Esophagus squamous epithelium (tissue), 5 donors: ENCODE measurements around the gene SMIM44. TPM values are rescaled to one million over a fixed set of nuclear protein-coding genes. Genes with fewer than 3 reads are reported as not detected.
"Not testable (repeated sequence)": the region's sequence is repeated elsewhere in the genome, so short reads cannot be mapped to it uniquely, and the experiment has no call there.

Experiments
- DNase-seq: peaks from one replicate; lab custom pipeline; 2025; lab: John Stamatoyannopoulos, UW
- H3K27ac ChIP-seq, 4 donors: fragments of 200-600 bp; sonication (generic); one replicate each; pipeline ENCODE4 v1.5.1; 2016 to 2019; ENCODE audit warnings: mild to moderate bottlenecking in 1 of 4
- H3K27me3 ChIP-seq, 4 donors: fragments of 200-600 bp; sonication (generic); 1 replicate in 3 of 4; 2 replicates in 1 of 4; pipeline versions ENCODE4 v1.5.1 to v1.6.0; 2017 to 2021; ENCODE audit warnings: antibody characterized with exemption in 1 of 4
- H3K36me3 ChIP-seq, 3 donors: fragments of 200-600 bp; sonication (generic); one replicate each; pipeline ENCODE4 v1.5.1; 2016 to 2019
- H3K4me1 ChIP-seq, 3 donors: fragments of 200-600 bp; sonication (generic); one replicate each; pipeline ENCODE4 v1.5.1; 2017 to 2019
- H3K4me3 ChIP-seq, 4 donors: fragments of 200-600 bp; sonication (generic); 1 replicate in 3 of 4; 2 replicates in 1 of 4; pipeline ENCODE4 v1.5.1; 2016 to 2019; ENCODE audit warnings: mild to moderate bottlenecking in 2 of 4, moderate library complexity in 1 of 4
- H3K9me3 ChIP-seq, 3 donors: fragments of 200-600 bp; sonication (generic); one replicate each; pipeline ENCODE4 v1.5.1; 2016 to 2019
- CTCF ChIP-seq, 6 experiments: fragments of 450-650 bp in 4 of 6; fragments of 200-600 bp in 2 of 6; sonication (generic) in 2 of 6; IDR thresholded peaks; one replicate each; pipeline ENCODE4 v1.5.1; 2016 to 2019; ENCODE audit warnings: antibody characterized with exemption in 6 of 6, mild to moderate bottlenecking in 4 of 6, moderate library complexity in 4 of 6
- POLR2A ChIP-seq, 4 donors: fragments of 450-650 bp; IDR thresholded peaks; one replicate each; pipeline ENCODE4 v1.6.1; 2017; ENCODE audit warnings: antibody characterized with exemption in 4 of 4, mild to moderate bottlenecking in 4 of 4, moderate library complexity in 3 of 4
- WGBS, 2 donors: methylation state at CpG; one replicate each; pipeline ENCODE4 v1.1.5; 2018; 5-methylcytosine and 5-hydroxymethylcytosine counted together
- intact Hi-C: fragments of 100-400 bp; cut with DNase I; formaldehyde crosslinking; loops from one replicate; pipeline ENCODE4 v1.15.0; 2022
- total RNA-seq, 4 donors: library from RNA; depleted of rRNA; stranded (reverse); fragments of >200 nt; gene quantifications; one replicate each; pipeline ENCODE4 v1.1.0, GENCODE V29; 2016
- donor health status: DM: yes; HTN: yes; CAD: no.

Gene SMIM44
- not detected for total RNA-seq

- peaks cover 0 to 77% (median 4%) of the 10 kb centered on the region in 4 donors for H3K27me3 ChIP-seq
- intact Hi-C loops = no loop called here
- no peak within 1 kb of the TSS for H3K4me3 ChIP-seq
- no peak within 1 kb of the TSS for H3K27ac ChIP-seq
- no peak for DNase-seq
- no peaks in the 10 kb centered on the region for H3K9me3 ChIP-seq
- TF ChIP-seq CTCF (IDR thresholded peaks at IDR 0.05) (no peak), POLR2A (IDR thresholded peaks at IDR 0.05) (no peak)
- no peaks in the 10 kb centered on the region for H3K36me3 ChIP-seq
- 45 to 63% methylated on average over 8 to 15 of the region's 33 CpGs for WGBS, 2 donors
- peaks cover 0 to 13% (median 7%) of the 10 kb centered on the region in 3 donors for H3K4me1 ChIP-seq
Measured at GRCh38 chr19:3483226-3483628, at the start of gene SMIM44. Gene SMIM44 (minus strand): TSS chr19:3483441. CDS start chr19:3483403, 38 bp downstream.

- Histone ChIP-seq H3K27ac (no peak overlapping the region), H3K27me3 (no peaks in the 10 kb centered on the region), H3K9me3 (no peaks in the 10 kb centered on the region), H3K36me3 (peaks cover 35 to 85% (median 47%) of the 10 kb centered on the region in 3 donors), H3K4me1 (peaks cover 0 to 21% (median 0%) of the 10 kb centered on the region in 3 donors), H3K4me3 (no peak overlapping the region)
- 70% methylated on average over 8 of the region's 17 CpGs; no CpG with 5 or more reads in 1 of the 2 donors for WGBS, 2 donors
- intact Hi-C loops = no loop called here
- TF ChIP-seq CTCF (IDR thresholded peaks at IDR 0.05) = no peak
- no peak for TF ChIP-seq POLR2A (IDR thresholded peaks at IDR 0.05)
- no peak for DNase-seq
Measured at GRCh38 chr19:3533033-3533432, 49.8 kb upstream of the SMIM44 start.

GRCh38 chr19:3532154-3532786 lies 49.0 kb upstream of the SMIM44 start:
- no CpG with 5 or more reads among the region's 33 CpGs for WGBS, 2 donors
- H3K4me3 ChIP-seq = no peak overlapping the region
- intact Hi-C loops = no loop called here
- H3K27me3 ChIP-seq = no peaks in the 10 kb centered on the region
- no peak overlapping the region for H3K27ac ChIP-seq
- H3K9me3 ChIP-seq = no peaks in the 10 kb centered on the region
- DNase-seq = no peak
- H3K36me3 ChIP-seq = peaks cover 43 to 85% (median 53%) of the 10 kb centered on the region in 3 donors
- peaks cover 0 to 17% (median 0%) of the 10 kb centered on the region in 3 donors for H3K4me1 ChIP-seq
- TF ChIP-seq CTCF (IDR thresholded peaks at IDR 0.05) = no peak
- no peak for TF ChIP-seq POLR2A (IDR thresholded peaks at IDR 0.05)

GRCh38 chr19:3531716-3532115 lies 48.5 kb upstream of the SMIM44 start:
- H3K4me3 ChIP-seq = no peak overlapping the region
- H3K27me3 ChIP-seq = no peaks in the 10 kb centered on the region
- 83% methylated on average over 6 of the region's 29 CpGs; no CpG with 5 or more reads in 1 of the 2 donors for WGBS, 2 donors
- intact Hi-C loops = no loop called here
- no peak for DNase-seq
- H3K4me1 ChIP-seq = peaks cover 0 to 11% (median 0%) of the 10 kb centered on the region in 3 donors
- H3K27ac ChIP-seq = no peak overlapping the region
- no peaks in the 10 kb centered on the region for H3K9me3 ChIP-seq
- TF ChIP-seq POLR2A (IDR thresholded peaks at IDR 0.05) (no peak), CTCF (IDR thresholded peaks at IDR 0.05) (no peak)
- H3K36me3 ChIP-seq = peaks cover 48 to 86% (median 59%) of the 10 kb centered on the region in 3 donors

- Histone ChIP-seq H3K4me1 (no peaks in the 10 kb centered on the region), H3K4me3 (no peak overlapping the region), H3K9me3 (no peaks in the 10 kb centered on the region), H3K36me3 (peaks cover 51 to 86% (median 62%) of the 10 kb centered on the region in 3 donors), H3K27me3 (no peaks in the 10 kb centered on the region), H3K27ac (no peak overlapping the region)
- intact Hi-C loops = no loop called here
- no peak for DNase-seq
- no peak for TF ChIP-seq CTCF (IDR thresholded peaks at IDR 0.05)
- TF ChIP-seq POLR2A (IDR thresholded peaks at IDR 0.05) = no peak
- 96% methylated on average over 12 of the region's 12 CpGs for WGBS, 2 donors
Measured at GRCh38 chr19:3530389-3530788, 47.1 kb upstream of the SMIM44 start.

- 91 to 95% methylated on average over 7 of the region's 7 CpGs for WGBS, 2 donors
Measured at GRCh38 chr19:3529299-3529698, 46.1 kb upstream of the SMIM44 start.

More at GRCh38 chr19:3529299-3529698, 46.1 kb upstream of the SMIM44 start:
- H3K4me3 ChIP-seq, intact Hi-C loops, H3K27ac ChIP-seq, H3K4me1 ChIP-seq, H3K9me3 ChIP-seq, H3K27me3 ChIP-seq, DNase-seq: not testable (repeated sequence)
- peaks cover 52 to 84% (median 62%) of the 10 kb centered on the region in 3 donors for H3K36me3 ChIP-seq
